SK-N-SH treated with all-trans-retinoic acid at 6 μM for 48 hours (cell line): ENCODE data around the gene IRS1.

Source experiments
- ATAC-seq: fragments of 200-7000 bp; cut with Tn5 transposase; 3 replicates; pipeline ENCODE4 v1.9.1; 2020; ENCODE audit warnings: mild to moderate bottlenecking, moderate library complexity
- ARNTL ChIP-seq: fragments of 450-650 bp; formaldehyde crosslinking; IDR thresholded peaks from 2 replicates; pipeline ENCODE4 v1.5.0; 2020; ENCODE audit warnings: low read depth, mild to moderate bottlenecking, moderate library complexity, borderline replicate concordance
- BACH2 ChIP-seq: fragments of 250-450 bp; sonication (Bioruptor Pico); IDR thresholded peaks from 2 replicates; pipeline ENCODE4 v1.9.0; 2021; ENCODE audit warnings: mild to moderate bottlenecking, borderline replicate concordance
- CSDC2 ChIP-seq: fragments of 250-450 bp; sonication (Bioruptor Pico); IDR thresholded peaks from 2 replicates; pipeline ENCODE4 v1.5.0; 2020; ENCODE audit warnings: mild to moderate bottlenecking, moderate library complexity
- ESRRG ChIP-seq: fragments of 250-450 bp; sonication (Bioruptor Pico); IDR thresholded peaks from 2 replicates; pipeline ENCODE4 v1.6.1; 2021; ENCODE audit warnings: mild to moderate bottlenecking
- GLIS3 ChIP-seq: fragments of 250-450 bp; sonication (Bioruptor Pico); IDR thresholded peaks from 2 replicates; pipeline ENCODE4 v1.5.0; 2020; ENCODE audit warnings: mild to moderate bottlenecking, moderate library complexity
- ISL1 ChIP-seq: fragments of 250-450 bp; sonication (Bioruptor Pico); IDR thresholded peaks from 2 replicates; pipeline ENCODE4 v2.1.2; 2022; ENCODE audit warnings: mild to moderate bottlenecking, moderate library complexity
- PPARA ChIP-seq: fragments of 250-450 bp; sonication (Bioruptor Pico); IDR thresholded peaks from 2 replicates; pipeline ENCODE4 v1.5.0; 2020; ENCODE audit warnings: mild to moderate bottlenecking, borderline replicate concordance
- RARB ChIP-seq: fragments of 250-450 bp; sonication (Bioruptor Pico); IDR thresholded peaks from 2 replicates; pipeline ENCODE4 v1.8.0; 2021; ENCODE audit warnings: mild to moderate bottlenecking, moderate library complexity
- SNAI2 ChIP-seq: fragments of 250-450 bp; sonication (Bioruptor Pico); IDR thresholded peaks from 2 replicates; pipeline ENCODE4 v1.5.0; 2020; ENCODE audit warnings: mild to moderate bottlenecking, moderate library complexity
- TCF4 ChIP-seq: fragments of 250-450 bp; sonication (Bioruptor Pico); IDR thresholded peaks from 2 replicates; pipeline ENCODE4 v1.8.0; 2021; ENCODE audit warnings: mild to moderate bottlenecking, moderate library complexity, borderline replicate concordance
- TOX ChIP-seq: fragments of 250-450 bp; sonication (Bioruptor Pico); IDR thresholded peaks from 2 replicates; pipeline ENCODE4 v1.8.0; 2021; ENCODE audit warnings: mild to moderate bottlenecking, moderate library complexity, borderline replicate concordance
- ZC3H10 ChIP-seq: fragments of 250-450 bp; sonication (Bioruptor Pico); IDR thresholded peaks from 2 replicates; pipeline ENCODE4 v1.5.1; 2021; ENCODE audit warnings: mild to moderate bottlenecking, moderate library complexity
- ZFP30 ChIP-seq: fragments of 450-650 bp; formaldehyde crosslinking; IDR thresholded peaks from 2 replicates; pipeline ENCODE4 v1.5.0; 2022; ENCODE audit warnings: mild to moderate bottlenecking, moderate library complexity
- ZNF70 ChIP-seq: fragments of 450-650 bp; formaldehyde crosslinking; IDR thresholded peaks from 2 replicates; pipeline ENCODE4 v1.5.0; 2020; ENCODE audit warnings: mild to moderate bottlenecking, moderate library complexity
- ZNF8 ChIP-seq: fragments of 450-650 bp; formaldehyde crosslinking; IDR thresholded peaks from 2 replicates; pipeline ENCODE4 v1.5.0; 2020; ENCODE audit warnings: mild to moderate bottlenecking, moderate library complexity
- TF ChIP-seq, protein P1 (sequence below): fragments of 250-450 bp; sonication (Bioruptor Pico); IDR thresholded peaks from 2 replicates; pipeline ENCODE4 v1.5.1; 2021; ENCODE audit warnings: mild to moderate bottlenecking, moderate library complexity
- TF ChIP-seq, protein P2 (sequence below): fragments of 250-450 bp; sonication (Bioruptor Pico); IDR thresholded peaks from 2 replicates; pipeline ENCODE4 v1.5.0; 2020; ENCODE audit warnings: mild to moderate bottlenecking, moderate library complexity
- TF ChIP-seq, protein P3 (sequence below): fragments of 250-450 bp; sonication (Bioruptor Pico); IDR thresholded peaks from 2 replicates; pipeline ENCODE4 v1.5.1; 2020; ENCODE audit warnings: low read depth, mild to moderate bottlenecking, moderate library complexity
- TF ChIP-seq, protein P4 (sequence below): fragments of 250-450 bp; sonication (Bioruptor Pico); IDR thresholded peaks from 2 replicates; pipeline ENCODE4 v1.8.0; 2021; ENCODE audit warnings: low read depth, mild to moderate bottlenecking, moderate library complexity, borderline replicate concordance

The IRS1 gene

DNA sequence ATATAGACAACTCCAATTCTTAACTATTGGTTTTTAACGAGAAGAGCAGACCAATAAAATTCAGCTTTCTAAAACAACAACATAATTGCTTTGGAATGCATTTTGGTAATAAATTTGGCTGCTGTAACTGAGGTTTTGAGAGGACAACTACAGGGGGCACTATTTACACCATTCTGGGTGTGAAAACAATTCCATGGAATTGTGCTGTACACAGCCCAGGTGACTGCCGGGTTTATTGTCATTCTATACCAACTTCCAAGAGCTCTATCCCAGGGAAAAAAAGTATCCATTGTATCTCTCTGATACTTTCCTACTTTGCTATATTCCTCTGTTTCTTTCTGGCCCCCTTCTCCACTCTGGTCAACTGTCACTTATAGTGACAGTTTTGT, 38.4 kb downstream of the IRS1 start (continued):
- TF ChIP-seq, protein P1, sequence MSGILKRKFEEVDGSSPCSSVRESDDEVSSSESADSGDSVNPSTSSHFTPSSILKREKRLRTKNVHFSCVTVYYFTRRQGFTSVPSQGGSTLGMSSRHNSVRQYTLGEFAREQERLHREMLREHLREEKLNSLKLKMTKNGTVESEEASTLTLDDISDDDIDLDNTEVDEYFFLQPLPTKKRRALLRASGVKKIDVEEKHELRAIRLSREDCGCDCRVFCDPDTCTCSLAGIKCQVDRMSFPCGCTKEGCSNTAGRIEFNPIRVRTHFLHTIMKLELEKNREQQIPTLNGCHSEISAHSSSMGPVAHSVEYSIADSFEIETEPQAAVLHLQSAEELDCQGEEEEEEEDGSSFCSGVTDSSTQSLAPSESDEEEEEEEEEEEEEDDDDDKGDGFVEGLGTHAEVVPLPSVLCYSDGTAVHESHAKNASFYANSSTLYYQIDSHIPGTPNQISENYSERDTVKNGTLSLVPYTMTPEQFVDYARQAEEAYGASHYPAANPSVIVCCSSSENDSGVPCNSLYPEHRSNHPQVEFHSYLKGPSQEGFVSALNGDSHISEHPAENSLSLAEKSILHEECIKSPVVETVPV (CRISPR knock-in tag) = no peak
- TF ChIP-seq TCF4 (CRISPR knock-in tag) = no peak

DNA sequence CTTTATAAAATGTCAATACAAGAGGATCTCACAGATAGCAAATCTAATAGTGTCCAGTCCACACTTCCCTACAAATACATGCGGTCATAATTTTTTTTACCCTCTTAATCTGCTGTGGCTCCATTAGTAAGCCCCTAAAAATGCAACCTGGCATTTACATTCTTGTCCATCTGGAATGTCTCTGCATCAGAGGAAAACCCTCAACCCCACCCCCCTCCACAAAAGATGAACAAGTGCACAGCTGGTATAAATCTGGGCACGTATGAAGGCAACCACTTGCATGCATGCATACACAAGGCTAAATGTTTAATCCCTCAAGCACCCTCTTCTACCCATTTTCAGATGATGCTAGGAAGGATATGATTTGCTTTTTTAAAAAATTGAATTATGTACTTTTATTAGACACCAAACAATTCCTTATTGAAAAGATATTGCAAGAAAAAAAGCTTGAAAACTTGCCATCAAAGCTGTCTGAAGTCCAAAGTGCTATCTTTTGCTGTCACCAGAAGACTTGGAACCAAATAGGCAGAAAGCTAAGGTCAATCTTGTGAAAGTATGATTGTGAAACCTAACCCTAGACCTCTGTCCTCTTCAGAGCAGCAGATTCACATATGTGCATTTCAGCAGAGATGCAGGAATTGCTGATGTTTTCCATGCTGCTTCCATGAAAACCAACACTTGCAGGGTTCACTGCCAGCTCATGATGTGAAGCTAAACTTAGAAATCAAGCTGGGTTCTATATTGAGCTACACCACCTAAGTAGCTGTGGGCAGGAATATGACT, 39.0 kb downstream of the IRS1 start:
- TF ChIP-seq, protein P2, sequence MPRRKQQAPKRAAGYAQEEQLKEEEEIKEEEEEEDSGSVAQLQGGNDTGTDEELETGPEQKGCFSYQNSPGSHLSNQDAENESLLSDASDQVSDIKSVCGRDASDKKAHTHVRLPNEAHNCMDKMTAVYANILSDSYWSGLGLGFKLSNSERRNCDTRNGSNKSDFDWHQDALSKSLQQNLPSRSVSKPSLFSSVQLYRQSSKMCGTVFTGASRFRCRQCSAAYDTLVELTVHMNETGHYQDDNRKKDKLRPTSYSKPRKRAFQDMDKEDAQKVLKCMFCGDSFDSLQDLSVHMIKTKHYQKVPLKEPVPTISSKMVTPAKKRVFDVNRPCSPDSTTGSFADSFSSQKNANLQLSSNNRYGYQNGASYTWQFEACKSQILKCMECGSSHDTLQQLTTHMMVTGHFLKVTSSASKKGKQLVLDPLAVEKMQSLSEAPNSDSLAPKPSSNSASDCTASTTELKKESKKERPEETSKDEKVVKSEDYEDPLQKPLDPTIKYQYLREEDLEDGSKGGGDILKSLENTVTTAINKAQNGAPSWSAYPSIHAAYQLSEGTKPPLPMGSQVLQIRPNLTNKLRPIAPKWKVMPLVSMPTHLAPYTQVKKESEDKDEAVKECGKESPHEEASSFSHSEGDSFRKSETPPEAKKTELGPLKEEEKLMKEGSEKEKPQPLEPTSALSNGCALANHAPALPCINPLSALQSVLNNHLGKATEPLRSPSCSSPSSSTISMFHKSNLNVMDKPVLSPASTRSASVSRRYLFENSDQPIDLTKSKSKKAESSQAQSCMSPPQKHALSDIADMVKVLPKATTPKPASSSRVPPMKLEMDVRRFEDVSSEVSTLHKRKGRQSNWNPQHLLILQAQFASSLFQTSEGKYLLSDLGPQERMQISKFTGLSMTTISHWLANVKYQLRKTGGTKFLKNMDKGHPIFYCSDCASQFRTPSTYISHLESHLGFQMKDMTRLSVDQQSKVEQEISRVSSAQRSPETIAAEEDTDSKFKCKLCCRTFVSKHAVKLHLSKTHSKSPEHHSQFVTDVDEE (CRISPR knock-in tag) = no peak
- TF ChIP-seq SNAI2 (CRISPR knock-in tag) (no peak), ZFP30 (CRISPR knock-in tag) (no peak), ISL1 (CRISPR knock-in tag) (peak; percentile 51), ESRRG (CRISPR knock-in tag) (no peak)
- TF ChIP-seq, all 23 proteins: peak for 1
- peak; percentile 75 for ATAC-seq

DNA sequence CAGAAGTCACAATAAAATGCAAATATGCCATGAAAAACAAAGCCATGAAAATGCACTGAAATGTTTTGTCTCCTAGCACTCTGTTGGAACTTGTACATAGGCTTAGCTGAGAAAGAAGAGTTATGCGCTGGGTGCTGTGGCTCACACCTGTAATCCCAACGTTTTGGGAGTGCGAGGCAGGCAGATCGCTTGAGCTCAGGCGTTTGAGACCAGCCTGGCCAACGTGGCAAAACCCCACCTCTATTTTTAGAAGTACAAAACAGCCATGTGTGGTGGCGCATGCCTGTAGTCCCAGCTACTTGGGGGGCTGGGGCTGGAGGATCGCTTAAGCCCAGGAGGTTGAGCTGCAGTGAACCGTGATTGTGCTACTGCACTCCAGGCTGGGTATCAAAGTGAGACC, 39.9 kb downstream of the IRS1 start:
- no peak for ATAC-seq
- no peak for TF ChIP-seq ZC3H10 (CRISPR knock-in tag)
- TF ChIP-seq, protein P3, sequence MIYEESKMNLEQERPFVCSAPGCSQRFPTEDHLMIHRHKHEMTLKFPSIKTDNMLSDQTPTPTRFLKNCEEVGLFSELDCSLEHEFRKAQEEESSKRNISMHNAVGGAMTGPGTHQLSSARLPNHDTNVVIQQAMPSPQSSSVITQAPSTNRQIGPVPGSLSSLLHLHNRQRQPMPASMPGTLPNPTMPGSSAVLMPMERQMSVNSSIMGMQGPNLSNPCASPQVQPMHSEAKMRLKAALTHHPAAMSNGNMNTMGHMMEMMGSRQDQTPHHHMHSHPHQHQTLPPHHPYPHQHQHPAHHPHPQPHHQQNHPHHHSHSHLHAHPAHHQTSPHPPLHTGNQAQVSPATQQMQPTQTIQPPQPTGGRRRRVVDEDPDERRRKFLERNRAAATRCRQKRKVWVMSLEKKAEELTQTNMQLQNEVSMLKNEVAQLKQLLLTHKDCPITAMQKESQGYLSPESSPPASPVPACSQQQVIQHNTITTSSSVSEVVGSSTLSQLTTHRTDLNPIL = no peak
- TF ChIP-seq ZNF70 = no peak
- no peak for TF ChIP-seq BACH2
- TF ChIP-seq RARB (CRISPR knock-in tag) = no peak
- TF ChIP-seq, all 23 proteins: peak for 0

DNA sequence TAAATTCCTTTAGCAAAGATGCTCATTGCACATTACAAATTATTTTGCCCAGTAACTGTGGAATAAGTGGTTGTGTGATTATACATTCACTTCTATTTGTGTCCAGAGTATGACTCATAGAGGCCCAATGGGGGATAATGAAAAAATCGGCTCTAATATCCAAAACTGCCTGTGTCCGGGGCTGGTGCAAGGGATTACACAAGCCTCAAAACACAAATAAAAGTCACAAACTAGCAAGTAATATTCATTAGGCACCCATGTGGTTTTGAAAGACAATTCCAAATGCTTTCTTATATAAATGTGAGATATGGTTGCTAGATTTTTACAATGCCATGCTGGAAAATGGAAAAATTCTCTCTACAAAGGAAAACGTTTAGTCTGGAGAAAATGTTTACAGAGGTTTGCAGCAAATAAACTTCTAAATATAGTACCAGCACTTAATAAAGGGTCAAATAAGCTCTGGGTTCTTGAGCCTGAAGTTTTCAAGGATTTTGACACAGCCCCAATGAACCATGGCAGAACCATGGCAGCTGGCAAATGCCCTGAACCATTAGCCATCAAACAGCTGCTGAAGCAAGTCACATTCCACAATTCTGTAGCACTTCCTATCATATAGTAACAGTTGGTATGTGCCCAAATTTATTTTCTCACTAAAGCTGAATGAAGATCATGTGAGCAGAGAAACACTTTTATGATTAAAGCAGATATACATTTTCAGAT, 40.5 kb downstream of the IRS1 start:
- TF ChIP-seq TOX (CRISPR knock-in tag) (no peak), TCF4 (CRISPR knock-in tag) (no peak), GLIS3 (CRISPR knock-in tag) (no peak)
- TF ChIP-seq, all 23 proteins: peak for 0
- peak; percentile 9; the same call in 1 of the 3 replicates for ATAC-seq

DNA sequence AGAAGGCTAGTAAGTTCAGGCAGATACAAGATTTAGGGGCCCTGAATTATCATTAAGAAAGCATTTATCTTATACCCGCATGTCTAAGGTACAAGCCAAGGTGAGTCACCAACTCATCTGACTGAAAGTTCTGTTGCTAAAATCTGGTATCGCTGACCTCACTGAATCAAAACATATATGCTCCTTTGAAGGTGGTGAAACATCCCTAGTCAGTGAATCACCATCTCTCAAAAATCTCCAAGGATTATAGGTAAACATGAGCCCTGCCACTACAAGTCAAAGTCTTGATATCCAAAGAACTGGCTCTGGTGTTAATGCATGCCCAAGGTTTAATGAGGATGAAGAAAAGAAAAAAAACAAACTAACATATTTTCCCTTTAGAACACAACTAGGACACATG, 43.5 kb downstream of the IRS1 start:
- TF ChIP-seq ZNF70 = no peak
- peak; percentile 52 for ATAC-seq

DNA sequence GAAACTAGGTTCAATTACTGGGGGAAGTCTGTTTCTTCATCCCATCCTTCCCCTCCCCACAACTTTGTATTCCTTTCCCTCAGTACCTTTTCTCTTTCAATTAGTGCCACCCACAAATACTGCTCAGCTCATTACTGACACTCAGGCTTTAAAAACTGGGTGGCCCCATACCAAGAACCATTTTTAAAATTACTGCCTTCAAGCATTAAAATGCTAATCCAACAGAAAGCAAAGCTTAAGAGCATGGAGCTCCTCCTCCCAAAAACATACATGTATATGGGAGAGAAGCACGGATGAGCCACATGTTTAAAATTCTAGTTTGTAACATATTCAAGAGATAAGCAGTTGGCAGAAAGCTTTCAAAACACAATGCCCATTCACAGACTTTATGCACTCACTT, 44.0 kb downstream of the IRS1 start:
- no peak for TF ChIP-seq CSDC2 (CRISPR knock-in tag)
- TF ChIP-seq ARNTL (CRISPR knock-in tag) = no peak
- TF ChIP-seq ZC3H10 (CRISPR knock-in tag) = no peak
- TF ChIP-seq SNAI2 (CRISPR knock-in tag) = no peak
- no peak for TF ChIP-seq ZNF70
- TF ChIP-seq, protein P4, sequence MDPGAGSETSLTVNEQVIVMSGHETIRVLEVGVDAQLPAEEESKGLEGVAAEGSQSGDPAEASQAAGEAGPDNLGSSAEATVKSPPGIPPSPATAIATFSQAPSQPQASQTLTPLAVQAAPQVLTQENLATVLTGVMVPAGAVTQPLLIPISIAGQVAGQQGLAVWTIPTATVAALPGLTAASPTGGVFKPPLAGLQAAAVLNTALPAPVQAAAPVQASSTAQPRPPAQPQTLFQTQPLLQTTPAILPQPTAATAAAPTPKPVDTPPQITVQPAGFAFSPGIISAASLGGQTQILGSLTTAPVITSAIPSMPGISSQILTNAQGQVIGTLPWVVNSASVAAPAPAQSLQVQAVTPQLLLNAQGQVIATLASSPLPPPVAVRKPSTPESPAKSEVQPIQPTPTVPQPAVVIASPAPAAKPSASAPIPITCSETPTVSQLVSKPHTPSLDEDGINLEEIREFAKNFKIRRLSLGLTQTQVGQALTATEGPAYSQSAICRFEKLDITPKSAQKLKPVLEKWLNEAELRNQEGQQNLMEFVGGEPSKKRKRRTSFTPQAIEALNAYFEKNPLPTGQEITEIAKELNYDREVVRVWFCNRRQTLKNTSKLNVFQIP (CRISPR knock-in tag) = no peak
- no peak for TF ChIP-seq ZNF8 (CRISPR knock-in tag)
- no peak for TF ChIP-seq PPARA (CRISPR knock-in tag)
- no peak for TF ChIP-seq GLIS3 (CRISPR knock-in tag)
- TF ChIP-seq, all 23 proteins: peak for 0
- no peak for ATAC-seq
